Left lobe of liver (tissue), 2 donors: ENCODE data around the gene FCGR2B. TPM values are rescaled to one million over a fixed set of nuclear protein-coding genes. Genes with fewer than 3 reads are reported as not detected.

Experiments used
- ATAC-seq: fragments of 200-7000 bp; cut with Tn5 transposase; one replicate; pipeline ENCODE4 v1.9.1; 2020; ENCODE audit warnings: mild to moderate bottlenecking, moderate library complexity
- DNase-seq: peaks from one replicate; pipeline ENCODE4 v3.0.0-alpha.2; 2020; ENCODE audit warnings: low spot score
- total RNA-seq: library from RNA; stranded (reverse); gene quantifications from one replicate; pipeline ENCODE4 v1.2.1, GENCODE V29; 2021
- donor health status: DM: no; HTN: no; CAD: no; lungs with moderate emphysema.
- donor health status: DM: no; HTN: yes; CAD: no.

FCGR2B gene
- total RNA-seq, 1 donor from 2014 or later, result 14.9 TPM

DNA sequence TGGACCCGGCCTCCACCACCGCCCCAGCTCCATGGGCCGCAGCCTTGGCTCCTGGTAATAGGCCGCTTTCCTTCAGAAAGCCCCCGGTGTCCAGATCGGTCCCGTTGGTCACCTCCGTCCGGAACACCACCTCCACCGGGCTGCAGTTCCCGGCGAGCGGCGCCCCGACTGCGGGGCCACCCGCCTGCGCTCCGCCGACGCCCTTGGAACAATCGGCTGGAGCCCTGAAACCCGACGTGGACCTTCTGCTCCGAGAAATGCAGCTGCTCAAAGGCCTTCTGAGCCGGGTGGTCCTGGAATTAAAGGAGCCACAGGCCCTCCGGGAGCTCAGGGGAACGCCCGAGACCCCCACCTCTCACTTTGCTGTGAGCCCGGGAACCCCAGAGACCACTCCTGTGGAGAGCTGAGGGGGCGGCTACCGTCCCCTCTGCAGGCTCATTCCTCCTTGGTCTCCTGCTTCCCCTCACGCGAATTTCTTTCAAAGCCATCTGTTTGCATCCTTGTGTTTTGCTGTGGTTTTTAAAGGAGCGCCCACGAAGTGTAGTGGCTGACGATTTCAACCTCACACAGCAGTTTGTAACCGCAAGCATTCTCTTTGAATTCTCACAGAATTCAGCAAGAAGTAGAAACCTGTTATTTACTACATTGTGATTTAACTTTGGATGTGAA, 64.4 kb downstream of the FCGR2B start:
- DNase-seq (no peak), ATAC-seq (no peak)

Other genes starting within 250 kb of the FCGR2B start
- gene FCGR2A, start 157.7 kb upstream of the FCGR2B start, total RNA-seq, result 4.0 TPM
- gene HSPA6, start 138.6 kb upstream of the FCGR2B start, total RNA-seq, result 0.48 TPM
- gene FCGR3A, start 113.3 kb upstream of the FCGR2B start, total RNA-seq, result 25.2 TPM
- gene FCGR3B, start 32.0 kb upstream of the FCGR2B start, total RNA-seq, result 1.9 TPM
- gene FCRLA, start 44.1 kb downstream of the FCGR2B start, total RNA-seq, result not detected
- 0.53 TPM for gene FCRLB, start 58.4 kb downstream of the FCGR2B start, total RNA-seq
- gene DUSP12, start 86.6 kb downstream of the FCGR2B start, total RNA-seq, result 4.8 TPM
- gene ATF6, start 103.2 kb downstream of the FCGR2B start, total RNA-seq, result 14.4 TPM